ENCODE measurements around the gene HLA-B.
A peak's percentile ranks its signal among the peaks of the same experiment; 100 is the strongest.
"Not testable (repeated sequence)": the region's sequence is repeated elsewhere in the genome, so short reads cannot be mapped to it uniquely, and the experiment has no call there.

The HLA-B gene

DNA sequence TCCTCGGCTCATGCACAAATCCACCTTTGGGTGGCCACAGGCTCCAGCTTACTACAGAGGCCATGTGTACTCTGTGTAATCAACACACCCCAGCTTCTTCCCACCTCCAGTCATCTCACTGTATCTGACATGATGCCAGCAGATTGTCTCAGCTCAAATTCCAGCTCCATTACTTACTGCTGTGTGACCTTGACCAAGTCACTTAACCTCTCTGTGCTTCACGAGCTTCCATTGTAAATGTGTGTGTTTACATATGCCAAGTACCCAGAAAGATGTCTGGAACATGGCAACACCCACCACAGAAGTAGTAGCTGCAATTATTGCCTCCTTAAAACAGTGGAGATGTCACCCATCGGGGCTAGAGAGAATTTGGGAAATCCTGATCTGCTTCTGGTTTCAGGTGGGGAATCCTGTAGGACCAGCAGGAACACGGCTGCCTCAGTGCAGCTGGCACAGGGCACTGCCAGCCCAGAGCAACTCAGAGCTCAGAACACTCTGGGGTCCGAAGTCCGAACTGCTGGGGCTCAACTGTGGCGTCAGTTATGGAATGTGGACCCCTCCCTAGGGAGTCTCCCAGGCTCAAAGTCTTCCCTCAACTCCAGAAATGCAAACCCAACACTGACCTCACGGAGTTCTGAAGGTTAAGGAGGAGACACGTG lies 21.2 kb upstream of the HLA-B start:
- DNase-seq (ENCODE audit: low read depth in 1 of 2, low spot score in 1 of 2) = no peak
- in situ Hi-C loops (cut with HindIII; ENCODE audit: low pct_unique_long_range_greater_than_20kb, low sequenced_read_pairs) = no loop called here
- TF ChIP-seq JUND (IDR thresholded peaks at IDR 0.05; ENCODE audit: low read depth) = no peak

DNA sequence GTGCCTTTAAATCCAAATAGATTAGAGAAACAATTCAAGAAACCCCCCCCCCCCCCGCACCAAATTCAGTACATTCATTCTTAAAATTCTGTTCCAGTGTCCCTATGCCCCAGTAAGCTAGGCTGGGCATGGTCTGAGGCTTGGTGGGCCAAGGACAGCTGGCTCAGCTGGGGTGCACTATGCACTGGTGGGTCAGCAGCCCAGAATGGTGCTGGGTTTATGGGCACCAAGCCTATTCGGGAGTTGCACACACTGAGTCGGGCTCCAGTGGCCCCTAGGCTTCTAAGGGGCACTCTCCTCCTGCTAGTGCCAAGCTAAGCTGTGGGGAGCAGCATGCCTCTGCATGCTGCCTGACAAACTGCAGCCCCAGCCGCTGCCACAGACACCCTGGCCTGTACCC lies 20.1 kb upstream of the HLA-B start:
- DNase-seq (ENCODE audit: low read depth in 1 of 2, low spot score in 1 of 2) = no peak
- in situ Hi-C loops (cut with HindIII; ENCODE audit: low pct_unique_long_range_greater_than_20kb, low sequenced_read_pairs) = no loop called here
- TF ChIP-seq JUND (IDR thresholded peaks at IDR 0.05; ENCODE audit: low read depth) = no peak

DNA sequence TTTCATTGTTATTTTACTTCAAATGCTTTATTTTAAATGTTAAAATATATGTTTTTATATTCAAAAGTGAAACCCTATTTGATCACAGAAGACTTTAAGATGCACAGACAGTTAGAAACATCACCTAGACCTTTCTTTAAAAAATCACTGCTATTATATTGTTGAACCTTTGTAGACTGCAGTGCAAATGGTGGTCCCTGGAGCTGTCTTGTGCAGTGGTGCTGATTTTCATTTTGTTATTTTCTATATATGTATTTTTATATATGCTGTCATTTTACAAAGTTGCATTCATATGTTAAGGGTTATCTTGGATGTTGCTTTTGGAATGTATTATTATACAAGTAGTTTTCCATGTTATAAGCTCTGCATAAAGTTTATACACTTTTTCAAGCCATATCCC lies 18.7 kb upstream of the HLA-B start:
- no peak for DNase-seq (ENCODE audit: low read depth in 1 of 2, low spot score in 1 of 2)
- in situ Hi-C loops (cut with HindIII; ENCODE audit: low pct_unique_long_range_greater_than_20kb, low sequenced_read_pairs) = no loop called here
- TF ChIP-seq JUND (IDR thresholded peaks at IDR 0.05; ENCODE audit: low read depth) = no peak

DNA sequence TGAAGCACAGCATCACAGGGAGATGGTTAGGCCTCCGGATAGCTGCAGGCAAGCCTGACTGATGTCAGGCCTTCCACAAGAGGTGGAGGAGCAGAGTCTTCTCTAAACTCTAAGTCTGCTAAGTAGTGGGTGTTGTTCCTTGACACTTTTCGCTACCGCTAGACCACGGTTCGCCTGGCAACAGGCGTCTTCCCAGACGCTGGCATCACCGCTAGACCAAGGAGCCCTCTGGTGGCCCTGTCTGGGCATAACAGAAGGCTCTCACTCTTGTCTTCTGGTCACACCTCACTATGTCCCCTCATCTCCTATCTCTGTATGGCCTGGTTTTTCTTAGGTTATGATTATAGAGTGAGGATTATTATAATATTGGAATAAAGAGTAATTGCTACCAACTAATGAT lies 17.1 kb upstream of the HLA-B start:
- in situ Hi-C loops (cut with HindIII; ENCODE audit: low pct_unique_long_range_greater_than_20kb, low sequenced_read_pairs); DNase-seq (ENCODE audit: low read depth in 1 of 2, low spot score in 1 of 2): not testable (repeated sequence)

DNA sequence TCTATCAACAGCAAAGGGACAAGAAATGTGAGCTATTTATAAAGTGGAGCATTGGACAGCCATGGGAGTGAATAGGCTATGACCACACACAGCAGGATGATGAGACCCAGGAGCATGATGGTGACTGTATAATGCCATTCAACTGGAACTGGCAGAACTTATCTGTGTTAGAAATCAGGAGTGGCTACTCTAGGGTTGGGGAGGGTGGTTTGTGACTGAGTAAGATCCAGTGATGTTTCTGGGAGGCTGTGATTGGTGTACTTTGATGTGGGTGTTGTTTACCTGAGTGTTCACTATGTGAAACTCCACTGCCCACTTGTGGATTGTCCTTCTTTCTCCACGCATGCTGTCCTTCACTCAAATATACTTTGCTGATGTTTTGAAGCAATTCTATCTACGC lies 11.5 kb upstream of the HLA-B start:
- in situ Hi-C loops (cut with HindIII; ENCODE audit: low pct_unique_long_range_greater_than_20kb, low sequenced_read_pairs) = no loop called here
- no peak for TF ChIP-seq JUND (IDR thresholded peaks at IDR 0.05; ENCODE audit: low read depth)
- DNase-seq (ENCODE audit: low read depth in 1 of 2, low spot score in 1 of 2) = peak in 1 of 2 experiments; percentile 76

DNA sequence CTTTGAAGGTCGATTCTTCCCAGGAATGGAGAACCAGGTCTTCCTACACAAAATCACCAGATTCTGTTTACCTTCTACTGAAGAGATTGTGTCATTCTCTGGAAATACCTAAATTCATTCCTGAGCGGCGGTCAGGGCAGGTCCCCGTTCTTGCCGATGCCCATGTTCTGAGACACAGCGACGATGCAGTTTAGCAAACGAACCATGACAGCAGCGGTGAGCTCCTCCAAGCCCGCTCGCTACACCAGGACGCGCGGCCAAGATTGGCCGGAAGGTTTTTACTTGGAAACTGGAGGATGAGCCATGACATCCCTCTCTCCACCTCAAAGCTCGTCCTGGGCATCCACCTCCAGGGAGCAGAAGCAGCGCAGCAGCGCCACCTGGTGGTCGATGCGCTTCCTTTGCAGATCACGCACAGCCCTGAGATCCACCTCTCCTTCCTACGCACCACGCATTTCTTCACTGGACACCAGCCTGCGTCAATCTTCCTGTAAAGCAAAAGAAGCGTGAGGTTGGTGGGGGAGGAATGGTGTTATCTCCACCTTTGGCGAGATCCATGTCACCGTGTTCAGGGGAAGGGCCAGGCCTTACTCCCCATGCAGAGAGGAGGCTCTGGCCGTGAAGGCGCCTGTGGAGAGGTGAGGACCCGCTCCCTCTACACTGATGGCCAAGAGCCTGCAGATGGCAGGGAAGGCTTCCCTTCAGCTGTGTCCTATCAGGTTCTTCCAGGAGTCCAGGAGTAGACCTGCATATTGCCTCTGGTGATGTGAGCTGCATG lies 9.9 kb upstream of the HLA-B start:
- DNase-seq (ENCODE audit: low read depth in 1 of 2, low spot score in 1 of 2) = peak; percentile 60 to 93
- in situ Hi-C loops (cut with HindIII; ENCODE audit: low pct_unique_long_range_greater_than_20kb, low sequenced_read_pairs) = no loop called here
- TF ChIP-seq JUND (IDR thresholded peaks at IDR 0.05; ENCODE audit: low read depth) = no peak

DNA sequence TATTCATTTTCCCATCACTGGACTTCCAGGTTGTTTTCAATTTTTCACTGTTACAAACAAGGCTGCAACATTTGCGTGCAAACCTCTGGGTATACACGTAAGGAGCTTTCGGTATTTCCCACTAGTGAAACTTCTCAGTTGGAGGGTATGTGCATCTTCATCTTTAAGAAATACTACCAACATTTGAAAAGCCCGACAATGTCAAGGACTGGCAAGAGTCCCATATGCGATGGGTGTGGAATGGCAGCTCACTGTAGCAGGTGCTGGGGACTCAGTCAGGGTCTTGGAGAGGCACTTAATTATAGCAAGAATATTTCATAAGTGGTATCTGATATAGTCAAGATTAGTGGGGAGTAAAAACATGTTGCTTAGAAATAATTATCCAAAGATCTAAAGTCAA lies 8.9 kb upstream of the HLA-B start:
- DNase-seq (ENCODE audit: low read depth in 1 of 2, low spot score in 1 of 2) = no peak
- in situ Hi-C loops (cut with HindIII; ENCODE audit: low pct_unique_long_range_greater_than_20kb, low sequenced_read_pairs) = no loop called here
- no peak for TF ChIP-seq JUND (IDR thresholded peaks at IDR 0.05; ENCODE audit: low read depth)

DNA sequence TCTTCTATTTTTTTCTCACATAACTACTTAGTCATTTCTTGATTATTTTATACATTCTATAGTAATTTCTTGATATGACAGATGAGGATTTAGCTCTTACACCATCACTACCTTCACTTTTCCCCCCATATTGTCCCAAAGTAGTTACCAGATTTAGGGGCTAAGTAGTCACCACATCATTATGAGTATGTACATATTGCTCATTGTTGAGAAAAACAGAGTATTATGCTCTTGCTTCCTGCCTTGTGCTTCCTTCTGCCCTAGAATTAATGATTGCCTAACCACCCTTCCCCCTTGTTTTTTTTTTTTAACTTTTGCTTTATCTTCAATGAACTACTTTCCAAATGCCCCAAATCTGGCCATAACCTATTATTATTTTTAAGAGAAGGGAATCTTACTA lies 6.8 kb upstream of the HLA-B start:
- no peak for TF ChIP-seq JUND (IDR thresholded peaks at IDR 0.05; ENCODE audit: low read depth)
- in situ Hi-C loops (cut with HindIII; ENCODE audit: low pct_unique_long_range_greater_than_20kb, low sequenced_read_pairs) = no loop called here
- no peak for DNase-seq (ENCODE audit: low read depth in 1 of 2, low spot score in 1 of 2)

DNA sequence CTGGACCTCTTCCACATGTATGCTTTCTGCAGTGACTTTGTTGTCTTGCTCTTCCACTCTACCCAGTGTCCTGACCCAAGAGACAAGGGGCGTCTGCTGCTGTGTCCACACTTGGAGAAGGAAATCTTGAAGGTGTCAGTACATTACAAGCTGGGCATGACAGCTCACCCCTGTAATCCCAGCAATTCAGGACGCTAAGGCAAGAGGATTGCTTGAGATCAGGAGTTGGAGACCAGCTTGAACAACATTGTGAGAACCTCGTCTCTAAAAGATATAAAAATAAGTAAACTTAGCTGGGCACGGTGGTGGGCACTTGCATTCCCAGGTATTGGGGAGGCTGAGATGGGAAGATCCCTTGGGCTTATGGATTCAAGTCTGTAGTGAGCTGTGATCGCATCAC lies 5.8 kb upstream of the HLA-B start:
- TF ChIP-seq JUND (IDR thresholded peaks at IDR 0.05; ENCODE audit: low read depth) = no peak
- DNase-seq (ENCODE audit: low read depth in 1 of 2, low spot score in 1 of 2) = no peak
- in situ Hi-C loops (cut with HindIII; ENCODE audit: low pct_unique_long_range_greater_than_20kb, low sequenced_read_pairs) = no loop called here

DNA sequence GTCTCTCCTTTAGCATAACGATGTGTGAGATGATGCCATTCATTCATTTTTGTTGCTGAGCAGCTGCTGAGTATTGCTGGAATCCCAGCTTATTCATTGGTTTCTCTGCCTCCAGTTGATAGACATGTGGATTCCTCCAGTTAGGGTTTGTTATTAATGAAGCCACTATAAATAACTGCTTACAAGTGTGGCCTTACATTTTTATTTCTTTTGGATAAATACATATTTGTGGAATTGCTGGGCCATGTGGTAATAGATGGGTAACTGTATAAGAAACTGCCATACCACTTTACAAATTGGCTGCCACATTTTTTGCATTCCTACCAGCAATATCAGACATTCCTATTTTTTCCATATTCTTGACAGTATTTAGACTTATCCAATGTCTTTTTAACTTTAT lies 2.6 kb upstream of the HLA-B start:
- in situ Hi-C loops (cut with HindIII; ENCODE audit: low pct_unique_long_range_greater_than_20kb, low sequenced_read_pairs) = no loop called here
- no peak for DNase-seq (ENCODE audit: low read depth in 1 of 2, low spot score in 1 of 2)
- no peak for TF ChIP-seq JUND (IDR thresholded peaks at IDR 0.05; ENCODE audit: low read depth)

DNA sequence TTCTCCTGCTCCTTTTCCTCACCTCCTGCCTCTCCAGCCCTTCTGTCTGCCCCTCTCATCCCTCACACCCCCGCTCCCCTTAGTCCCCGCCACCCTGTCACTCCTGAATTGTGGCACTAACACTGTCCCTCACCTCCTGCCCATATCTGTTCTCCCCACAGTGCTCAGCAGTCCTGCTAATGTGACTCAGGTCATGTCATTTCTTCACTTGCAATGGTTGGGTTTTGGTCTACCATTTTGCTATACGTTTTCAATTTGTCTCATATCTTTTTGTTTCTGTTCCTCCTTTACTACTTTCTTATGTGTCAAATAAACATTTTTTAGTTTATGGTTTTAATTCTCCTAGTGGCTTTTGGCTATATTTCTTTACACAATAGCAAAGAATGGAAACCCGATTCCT lies 1.3 kb upstream of the HLA-B start:
- in situ Hi-C loops (cut with HindIII; ENCODE audit: low pct_unique_long_range_greater_than_20kb, low sequenced_read_pairs) = no loop called here
- DNase-seq (ENCODE audit: low read depth in 1 of 2, low spot score in 1 of 2) = no peak
- TF ChIP-seq JUND (IDR thresholded peaks at IDR 0.05; ENCODE audit: low read depth) = no peak

DNA sequence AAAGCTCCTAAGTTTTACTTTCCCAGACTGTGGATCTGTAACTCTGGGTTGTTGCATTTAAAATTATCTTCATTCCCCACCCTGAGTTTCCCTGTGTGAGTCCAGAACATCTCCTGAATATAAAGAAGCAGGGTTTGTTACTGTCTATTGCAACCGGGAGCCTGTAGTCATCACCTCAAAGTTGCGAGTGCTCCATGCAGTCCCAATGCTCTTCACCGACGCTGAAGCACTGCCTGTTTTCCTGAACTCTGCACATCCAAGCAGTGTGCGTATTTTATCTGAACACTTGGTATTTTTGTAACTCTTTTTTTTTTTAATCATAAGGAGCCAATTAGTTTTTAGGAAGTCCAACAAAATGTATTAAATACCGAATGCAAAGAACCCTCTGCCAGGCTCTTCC lies 907 bp upstream of the HLA-B start:
- no peak for TF ChIP-seq JUND (IDR thresholded peaks at IDR 0.05; ENCODE audit: low read depth)
- no peak for DNase-seq (ENCODE audit: low read depth in 1 of 2, low spot score in 1 of 2)
- in situ Hi-C loops (cut with HindIII; ENCODE audit: low pct_unique_long_range_greater_than_20kb, low sequenced_read_pairs) = no loop called here

DNA sequence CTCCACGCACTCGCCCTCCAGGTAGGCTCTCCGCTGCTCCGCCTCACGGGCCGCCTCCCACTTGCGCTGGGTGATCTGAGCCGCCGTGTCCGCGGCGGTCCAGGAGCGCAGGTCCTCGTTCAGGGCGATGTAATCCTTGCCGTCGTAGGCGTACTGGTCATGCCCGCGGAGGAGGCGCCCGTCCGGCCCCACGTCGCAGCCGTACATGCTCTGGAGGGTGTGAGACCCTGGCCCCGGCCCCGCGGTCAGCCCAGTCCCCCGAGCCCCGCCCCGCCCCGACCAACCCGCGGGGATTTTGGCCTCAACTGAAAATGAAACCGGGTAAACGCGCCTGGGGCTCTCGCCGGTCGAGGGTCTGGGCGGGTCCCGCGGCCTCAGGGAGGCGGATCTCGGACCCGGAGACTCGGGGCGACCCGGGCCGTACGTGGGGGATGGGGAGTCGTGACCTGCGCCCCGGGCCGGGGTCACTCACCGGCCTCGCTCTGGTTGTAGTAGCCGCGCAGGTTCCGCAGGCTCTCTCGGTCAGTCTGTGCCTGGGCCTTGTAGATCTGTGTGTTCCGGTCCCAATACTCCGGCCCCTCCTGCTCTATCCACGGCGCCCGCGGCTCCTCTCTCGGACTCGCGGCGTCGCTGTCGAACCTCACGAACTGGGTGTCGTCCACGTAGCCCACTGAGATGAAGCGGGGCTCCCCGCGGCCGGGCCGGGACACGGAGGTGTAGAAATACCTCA lies 598 bp downstream of the HLA-B start:
- no peak for TF ChIP-seq JUND (IDR thresholded peaks at IDR 0.05; ENCODE audit: low read depth)
- DNase-seq (ENCODE audit: low read depth in 1 of 2, low spot score in 1 of 2) = peak in 1 of 2 experiments; percentile 82
- in situ Hi-C loops (cut with HindIII; ENCODE audit: low pct_unique_long_range_greater_than_20kb, low sequenced_read_pairs) = no loop called here

Data from T47D (cell line).